SK-N-DZ (cell line): ENCODE results near the gene MRPS25. TPM values are rescaled to one million over a fixed set of nuclear protein-coding genes. Genes with fewer than 3 reads are reported as not detected.
A peak's percentile ranks its signal among the peaks of the same experiment; 100 is the strongest.

Experiments used
- DNase-seq: peaks from one replicate; pipeline ENCODE4 v3.0.0-alpha.2; 2015; ENCODE audit warnings: low spot score
- polyA plus RNA-seq, 2 experiments: library from polyadenylated mRNA; depleted of rRNA; stranded (reverse); fragments of >200 nt; gene quantifications; 2 replicates each; pipeline ENCODE4 v1.2.3, GENCODE V29; 2014

MRPS25 gene
- polyA plus RNA-seq (2014; cell fraction: cytosol; rRNA removed): 68.5 and 74.3 TPM in 2 replicates
- polyA plus RNA-seq (2014; cell fraction: nucleus; rRNA removed): 130 and 216 TPM in 2 replicates

DNA sequence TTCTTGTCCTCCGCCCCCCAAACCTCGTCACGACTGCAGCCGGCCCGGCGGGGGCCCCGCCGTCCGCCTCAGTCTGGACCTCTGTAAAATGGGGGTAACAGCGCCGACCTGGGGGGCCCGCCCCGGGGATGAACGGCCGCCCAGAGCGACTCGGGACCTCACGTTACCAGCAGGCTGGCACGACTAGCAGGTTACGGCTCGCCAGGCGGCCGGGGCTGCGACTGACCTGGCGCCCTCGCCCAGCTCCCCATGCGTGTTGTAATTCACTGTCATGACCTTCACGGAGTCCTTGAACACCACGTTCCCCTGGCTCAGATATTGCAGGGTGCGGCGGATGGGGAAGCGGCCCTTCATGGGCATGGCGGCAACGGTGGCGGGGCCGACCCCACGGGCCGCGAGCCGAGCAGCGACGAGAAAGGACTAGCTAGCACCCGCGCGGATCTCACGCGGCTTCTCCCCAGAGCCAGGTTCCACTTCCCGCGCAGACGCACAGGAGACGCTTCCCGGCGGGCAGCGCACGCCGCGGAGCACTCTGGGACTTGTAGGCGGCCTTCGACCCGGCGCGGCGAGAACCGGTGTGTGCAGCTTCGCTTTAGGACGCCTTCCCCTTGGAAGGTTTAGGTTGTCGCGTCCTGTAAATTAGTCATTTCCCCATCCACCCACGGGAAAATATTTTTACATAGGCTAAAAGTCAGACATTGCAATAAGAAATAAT, at the start of gene MRPS25:
MRPS25 (minus strand) TSS at position 481 of the 715 bp plus-strand sequence; CDS start at position 360, 121 bp downstream.
- peak; percentile 93 for DNase-seq

DNA sequence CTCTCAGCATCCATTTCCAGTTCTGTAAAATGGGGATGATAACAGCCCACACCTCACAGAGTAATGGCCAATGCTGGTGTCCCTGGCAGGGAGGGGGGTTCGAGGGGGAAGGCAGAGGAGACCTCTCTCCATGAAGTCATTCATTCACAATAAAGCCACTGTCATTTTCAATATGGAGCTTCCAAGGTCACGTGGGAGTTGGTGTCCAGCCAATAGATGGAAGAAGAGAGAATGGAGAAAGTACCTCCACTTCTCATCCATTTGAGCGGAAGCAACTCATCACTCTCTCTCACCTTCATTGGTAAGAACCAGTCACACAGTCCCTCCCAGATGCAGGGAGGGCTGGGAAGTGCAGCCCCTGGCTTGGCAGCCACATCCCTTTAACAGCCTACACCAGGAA, 48.8 kb upstream of the MRPS25 start:
- no peak for DNase-seq

DNA sequence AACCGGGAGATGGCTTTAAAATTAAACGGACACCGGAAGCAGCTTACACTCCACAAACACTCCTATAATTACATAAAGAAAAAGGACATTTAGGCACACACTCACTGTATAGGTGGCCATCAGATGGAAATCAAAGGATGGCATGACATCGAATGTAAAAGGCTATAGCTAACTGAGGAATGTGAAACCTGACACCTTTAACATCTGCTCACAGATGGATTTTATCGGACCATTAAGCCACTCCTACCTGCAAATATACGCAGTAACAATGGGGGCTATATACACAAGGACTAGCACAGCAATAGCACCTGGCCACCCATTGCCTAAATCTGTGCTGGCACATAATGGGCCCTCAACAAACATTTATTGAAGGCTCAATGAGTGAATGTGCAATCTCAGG, 48.4 kb upstream of the MRPS25 start:
- DNase-seq: peak; percentile 56

DNA sequence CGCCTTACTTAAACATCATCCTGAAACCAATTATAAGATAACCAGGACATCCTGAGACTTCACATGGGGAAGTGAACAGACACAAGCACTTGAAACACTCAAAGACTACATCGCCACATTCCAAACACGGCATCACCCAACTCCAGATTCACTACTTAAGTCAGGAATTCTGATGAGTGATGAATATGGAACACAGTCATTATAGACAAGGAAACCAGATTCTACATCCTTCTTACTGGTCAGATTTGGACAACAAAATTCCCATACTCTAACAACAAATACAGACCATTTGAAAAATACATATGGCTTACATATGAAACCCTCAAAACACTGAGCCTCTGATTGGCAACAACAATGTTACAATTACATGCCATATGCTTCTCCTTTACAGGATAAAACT, 46.9 kb upstream of the MRPS25 start:
- DNase-seq: no peak

DNA sequence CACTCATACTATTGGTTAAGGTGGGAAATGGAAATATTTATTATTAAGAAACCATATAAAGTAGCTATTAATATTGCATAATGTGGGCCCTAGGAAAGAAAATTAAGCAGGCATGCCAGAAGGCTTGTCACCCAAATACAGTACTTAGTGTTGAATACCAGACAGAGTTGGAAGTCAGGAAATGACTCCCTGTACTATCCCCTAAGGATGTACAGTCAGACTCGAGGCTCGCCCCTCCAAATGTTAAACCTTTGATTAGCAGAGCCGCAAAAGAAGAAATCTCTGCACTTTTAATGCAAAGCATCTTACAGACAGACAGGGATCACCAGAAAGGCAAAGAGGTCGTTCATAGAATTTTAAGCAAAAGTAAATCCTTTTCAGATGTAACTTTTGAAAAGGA, 45.1 kb upstream of the MRPS25 start:
- no peak for DNase-seq

DNA sequence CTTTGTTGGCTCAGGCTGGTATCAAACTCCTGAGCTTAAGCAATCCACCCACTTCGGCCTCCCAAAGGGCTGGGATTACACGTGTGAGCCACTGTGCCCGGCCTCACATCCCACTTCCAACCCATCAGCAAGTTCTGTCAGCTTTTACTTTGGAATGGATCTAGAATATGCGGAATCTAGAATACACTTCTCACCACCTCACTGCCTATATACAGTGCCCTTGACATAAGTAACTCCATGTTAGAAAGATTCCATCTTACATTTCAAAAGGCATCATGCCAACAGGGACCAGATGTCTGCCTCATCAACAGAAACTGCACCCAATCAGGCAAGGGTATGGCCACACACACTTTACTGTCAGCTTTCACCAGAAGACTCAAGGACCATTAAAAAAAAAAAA, 43.8 kb upstream of the MRPS25 start:
- DNase-seq: no peak

DNA sequence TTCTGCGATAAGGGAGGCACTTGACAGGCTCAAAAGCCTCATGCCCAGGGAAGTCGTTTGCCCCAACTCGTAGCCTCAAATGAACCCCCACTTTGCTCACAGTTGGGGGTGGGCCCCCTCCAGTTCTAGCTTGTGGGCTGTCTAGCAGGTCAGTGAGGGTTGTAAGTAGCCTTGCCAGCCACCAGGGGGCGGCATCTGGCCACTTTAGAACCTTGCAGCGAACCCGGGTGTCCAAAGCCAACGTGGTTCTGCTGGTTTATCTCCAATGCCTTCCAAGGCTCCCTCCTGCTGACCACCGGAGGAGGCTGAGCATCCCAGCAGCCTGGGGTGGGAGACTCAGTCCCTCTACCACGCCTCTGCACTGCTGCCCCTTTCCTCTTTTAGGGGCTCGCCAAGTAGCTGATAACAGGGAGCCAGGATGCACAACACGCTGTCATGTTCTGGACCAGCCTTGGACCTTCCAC, 43.0 kb upstream of the MRPS25 start:
- DNase-seq: peak; percentile 85

DNA sequence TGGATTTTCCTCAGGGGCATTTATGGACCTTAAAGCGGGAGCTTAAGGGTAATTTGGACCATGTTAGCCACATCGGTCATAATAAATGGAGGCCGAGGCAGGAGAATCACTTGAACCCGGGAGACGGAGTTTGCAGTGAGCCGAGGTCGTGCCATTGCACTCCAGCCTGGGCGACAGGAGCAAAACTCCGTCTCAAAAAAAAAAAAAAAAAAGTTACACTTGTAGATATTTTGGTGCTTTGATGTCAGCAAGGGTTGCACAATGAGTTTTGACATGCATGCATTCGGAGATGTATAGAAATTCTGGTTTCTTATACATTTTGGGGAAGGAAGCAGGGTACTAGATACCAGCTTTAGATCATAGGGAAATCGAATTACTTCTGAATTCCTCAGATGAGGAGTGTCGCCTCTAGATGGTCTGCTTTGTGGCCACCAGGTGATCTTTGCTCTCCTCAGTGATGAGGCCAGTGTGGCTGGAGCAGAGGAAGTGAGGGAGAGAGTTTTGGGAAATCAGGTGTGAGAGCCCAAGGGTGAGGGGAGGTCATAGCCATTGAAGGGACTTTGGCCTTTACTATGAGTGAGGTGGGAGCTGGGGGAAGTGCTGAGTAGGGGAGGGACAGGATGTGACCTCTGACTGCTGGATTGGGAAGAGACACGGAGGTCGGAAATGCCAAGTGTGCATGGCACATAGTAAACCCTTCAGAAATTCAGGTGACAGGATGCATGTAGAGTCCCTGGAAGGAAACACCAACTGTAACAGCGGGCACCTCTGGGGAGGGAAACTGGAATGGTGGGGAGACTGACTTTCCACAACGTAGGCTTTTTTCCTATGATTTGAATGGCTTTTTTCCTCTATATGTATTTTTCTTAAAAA, 42.2 kb upstream of the MRPS25 start:
- no peak for DNase-seq

DNA sequence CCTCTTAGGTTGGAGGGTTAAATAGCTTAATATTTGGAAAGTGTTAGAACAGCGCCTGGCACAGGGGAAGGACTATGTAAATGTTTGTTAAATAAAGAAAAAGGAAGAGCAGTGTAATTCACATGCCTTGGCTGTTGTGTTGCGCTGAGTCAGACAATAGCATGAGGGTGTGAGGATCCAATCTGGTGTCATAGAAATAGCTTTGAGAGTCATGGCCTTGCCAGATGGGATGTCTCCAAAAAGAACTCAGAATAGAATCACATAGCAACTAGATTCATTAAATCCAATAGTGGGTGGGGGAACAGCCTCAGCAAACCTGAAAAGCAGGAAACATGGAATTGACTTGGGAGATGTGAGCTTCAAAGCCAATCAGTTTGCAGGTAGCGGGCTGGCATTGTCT, 37.7 kb upstream of the MRPS25 start:
- no peak for DNase-seq

DNA sequence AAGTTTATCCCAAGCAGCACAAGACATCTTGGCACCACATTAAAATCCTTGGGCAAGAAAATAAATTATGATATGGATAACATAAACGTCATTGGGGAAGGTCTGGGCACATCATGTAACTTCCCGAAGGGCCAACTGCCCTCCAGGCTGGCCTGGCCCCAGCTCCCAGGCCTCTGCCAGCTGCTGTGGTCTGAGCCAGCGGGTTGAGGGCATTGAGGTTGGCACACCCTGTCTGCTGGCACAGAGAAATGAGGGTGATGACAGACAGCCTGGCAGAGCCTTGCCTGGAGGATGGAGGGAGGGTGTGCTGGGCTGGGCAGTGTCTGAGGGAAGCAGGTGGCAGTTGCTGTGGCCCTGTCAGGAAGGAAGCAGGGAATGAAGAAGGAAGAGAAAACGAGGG, 37.1 kb upstream of the MRPS25 start:
- DNase-seq: no peak

DNA sequence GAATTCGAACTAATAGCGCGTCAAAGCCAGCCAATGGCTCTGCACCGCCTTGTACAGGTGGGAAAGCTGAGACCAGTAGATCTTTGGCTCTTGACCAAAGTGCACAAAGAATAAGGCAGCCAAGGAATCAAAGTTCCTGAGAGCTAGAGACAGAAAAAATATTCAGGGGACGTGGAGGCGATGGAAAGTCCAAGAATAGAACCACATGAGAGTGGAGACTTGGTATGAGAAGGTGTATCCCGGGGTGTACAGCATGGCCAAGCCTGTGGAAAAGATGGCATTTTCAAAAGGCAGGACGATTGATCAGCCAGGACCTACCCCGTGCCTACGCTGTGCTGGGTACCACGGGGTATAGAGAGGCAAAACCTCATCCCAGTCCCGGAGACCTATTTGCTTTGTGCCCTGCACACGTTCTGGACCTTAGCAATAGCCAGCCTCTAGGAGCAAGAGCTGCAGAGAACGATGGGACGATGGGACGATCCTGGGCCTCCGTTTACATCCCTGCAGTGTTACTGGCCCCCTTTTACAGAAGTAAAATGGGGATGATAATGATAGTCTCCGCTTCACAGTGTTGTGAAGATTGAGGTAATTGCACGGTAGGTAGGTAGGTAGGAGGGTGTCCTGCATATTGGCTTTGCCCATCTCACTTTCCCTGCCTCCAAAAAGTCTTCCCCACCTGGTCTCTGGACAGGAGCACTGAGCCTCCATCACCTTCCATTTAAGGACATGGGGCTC, 34.4 kb upstream of the MRPS25 start:
- no peak for DNase-seq

DNA sequence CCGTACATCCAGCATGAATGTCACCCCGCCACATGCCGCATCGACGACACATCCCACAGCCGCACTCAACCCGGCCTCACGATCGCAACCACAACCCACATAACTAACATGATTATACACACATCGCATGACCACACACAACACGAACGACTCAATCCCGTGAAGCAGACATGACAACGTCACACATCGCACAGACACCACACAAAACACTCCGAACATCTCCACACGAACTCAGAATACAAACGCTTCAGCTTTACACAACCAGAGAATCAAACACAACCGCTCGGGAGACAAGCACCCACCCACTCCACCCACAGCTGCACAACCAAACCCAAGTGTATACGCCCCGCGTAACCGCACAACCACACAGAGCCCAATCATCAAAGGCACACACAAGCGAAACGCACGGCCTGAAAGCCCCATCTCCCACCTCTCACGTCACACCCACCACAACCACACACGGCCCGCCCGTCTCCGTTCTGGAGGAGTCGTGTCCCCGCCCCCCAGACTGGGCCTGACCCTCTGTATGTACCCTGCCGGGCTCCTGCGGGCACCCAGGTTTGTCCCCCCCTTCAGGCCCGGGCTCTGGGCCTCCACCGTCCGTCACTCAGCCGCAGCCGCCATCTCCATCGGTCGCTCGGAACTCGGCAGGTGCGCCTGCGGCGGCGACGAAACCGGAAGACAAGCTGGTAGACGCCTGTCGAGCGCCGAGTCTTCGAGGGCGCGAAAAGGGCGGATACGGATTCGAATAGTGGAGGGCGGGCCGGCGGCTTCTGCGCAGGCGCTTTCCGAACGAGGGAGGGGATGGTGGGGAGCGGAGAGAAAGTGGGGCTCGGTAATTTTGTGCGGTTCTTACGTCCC, 33.6 kb upstream of the MRPS25 start, which contains the start of gene RBSN:
RBSN (minus strand) TSS at position 646 of the 861 bp plus-strand sequence. CDS start 3,028 bp downstream, outside the sequence.
- DNase-seq: peak; percentile 95

DNA sequence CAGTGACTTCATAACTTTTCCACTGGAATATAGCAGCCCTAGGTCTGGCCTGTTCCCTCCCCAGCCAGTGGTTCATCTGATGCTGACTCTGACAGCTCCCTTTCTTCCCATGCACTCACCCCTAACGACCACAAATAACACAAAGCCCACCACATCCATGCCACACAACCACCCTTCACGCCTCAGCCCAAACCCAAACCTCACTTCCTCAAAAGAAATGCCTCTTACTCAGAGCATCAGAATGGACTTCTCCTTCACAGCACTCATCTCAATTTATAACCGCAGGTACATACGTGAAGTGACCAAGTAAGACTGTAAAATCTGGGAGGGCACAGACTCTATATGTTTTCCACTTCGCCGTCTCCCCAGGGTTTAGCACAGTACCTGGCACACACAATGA, 32.8 kb upstream of the MRPS25 start:
- DNase-seq: no peak

DNA sequence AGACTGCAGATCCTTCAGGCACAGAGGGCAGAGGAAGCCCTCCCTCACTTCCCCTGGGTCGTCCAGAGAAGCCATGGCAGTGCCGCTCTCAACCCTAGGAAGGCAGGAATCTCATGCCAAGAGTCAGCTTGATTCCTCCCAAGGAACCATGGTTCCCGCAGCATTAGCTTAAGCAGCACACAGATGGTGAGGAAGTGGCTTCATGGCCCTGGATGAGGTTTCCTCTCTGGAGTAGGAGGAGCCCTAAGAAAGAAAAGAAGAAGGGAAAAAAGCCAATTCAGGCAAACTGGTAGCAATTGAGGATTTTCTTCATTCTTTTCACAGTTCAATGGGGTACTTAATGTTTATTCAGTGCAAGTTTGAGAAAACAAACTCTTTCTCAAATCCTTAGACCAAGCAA, 30.9 kb upstream of the MRPS25 start:
- no peak for DNase-seq

DNA sequence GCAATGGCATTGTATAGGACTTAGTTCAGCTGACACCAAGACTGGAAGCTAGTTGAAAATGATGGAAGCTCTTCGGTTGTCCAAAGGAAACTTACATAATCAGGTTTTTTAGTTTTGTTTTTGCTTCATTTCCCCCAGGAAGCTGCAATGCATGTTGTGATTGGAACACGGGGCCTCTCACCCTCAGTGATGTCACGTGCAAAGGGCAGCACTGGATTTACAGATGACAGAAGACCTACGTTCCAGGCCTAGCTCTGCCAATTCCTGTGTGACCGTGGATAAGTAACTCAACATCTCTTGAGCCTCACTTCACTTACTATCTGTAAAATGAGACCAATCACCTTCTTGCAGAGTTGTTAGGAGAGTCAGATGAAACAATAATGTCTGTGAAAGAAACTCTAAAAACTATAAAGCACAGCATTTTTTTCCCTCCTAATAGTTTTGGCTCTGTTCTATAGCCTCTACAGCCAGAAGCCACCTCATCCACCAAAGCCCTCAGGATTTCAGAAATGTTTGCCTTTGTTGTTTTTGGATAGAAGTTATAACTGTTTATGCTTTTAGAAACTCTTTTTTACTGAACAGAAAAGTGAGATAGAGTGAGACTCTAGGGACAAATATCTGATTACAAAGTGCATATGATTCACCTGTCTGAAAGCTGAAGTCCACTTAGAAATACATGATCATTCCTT, 29.2 kb upstream of the MRPS25 start:
- no peak for DNase-seq

DNA sequence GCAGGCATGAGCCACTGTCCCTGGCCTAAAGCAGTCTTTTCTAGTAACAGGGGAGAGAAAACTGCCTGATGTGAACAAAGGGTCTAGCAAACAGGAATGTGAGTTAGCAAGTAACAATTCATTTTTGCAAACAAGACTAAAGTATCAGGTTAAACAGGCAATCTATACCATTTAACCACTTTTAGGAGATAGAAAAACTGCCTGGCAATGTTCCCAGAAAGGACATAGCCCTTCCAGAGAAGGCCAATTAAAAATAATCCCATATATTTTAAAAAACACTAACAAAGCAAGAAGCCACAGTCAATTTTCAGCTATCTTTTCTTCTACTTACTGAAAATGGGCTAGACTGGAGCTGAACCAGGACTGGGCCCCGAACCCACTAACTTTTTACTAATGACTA, 27.6 kb upstream of the MRPS25 start:
- no peak for DNase-seq

DNA sequence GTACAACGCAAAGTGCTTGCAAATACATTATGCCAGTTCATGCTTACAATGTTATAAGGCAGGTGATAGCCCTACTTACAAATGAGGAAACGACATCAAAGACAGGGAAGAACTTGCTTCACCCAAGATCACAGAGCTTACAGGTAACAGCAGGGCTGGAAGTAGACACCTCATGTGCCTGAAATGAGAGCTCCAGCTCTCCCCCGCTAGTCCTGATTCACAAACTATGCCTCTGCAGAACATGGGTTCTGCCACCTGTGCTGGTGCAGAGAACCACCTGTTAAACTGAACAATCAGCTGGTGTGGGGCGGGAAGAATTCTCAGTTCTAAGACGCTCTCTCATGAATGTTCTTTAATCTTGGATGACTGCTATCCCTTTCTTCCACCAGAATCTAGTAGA, 26.5 kb upstream of the MRPS25 start:
- no peak for DNase-seq

DNA sequence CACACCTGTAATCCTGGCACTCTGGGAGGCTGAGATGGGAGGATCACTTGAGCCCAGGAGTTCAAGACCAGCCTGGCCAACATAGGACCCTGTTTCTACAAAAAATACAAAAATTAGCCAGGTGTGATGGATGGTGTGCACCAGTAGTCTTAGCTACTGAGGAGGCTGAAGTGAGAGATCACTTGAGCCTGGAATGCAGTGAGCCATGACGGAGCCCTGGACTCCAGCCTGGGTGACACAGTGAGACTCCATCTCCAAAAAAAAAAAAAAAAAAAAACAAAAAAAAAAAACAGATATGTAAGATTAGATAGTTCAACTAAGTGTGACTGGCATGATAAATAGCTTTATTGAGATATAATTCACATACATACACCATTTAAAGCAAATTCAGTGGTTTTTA, 24.1 kb upstream of the MRPS25 start:
- DNase-seq: no peak

DNA sequence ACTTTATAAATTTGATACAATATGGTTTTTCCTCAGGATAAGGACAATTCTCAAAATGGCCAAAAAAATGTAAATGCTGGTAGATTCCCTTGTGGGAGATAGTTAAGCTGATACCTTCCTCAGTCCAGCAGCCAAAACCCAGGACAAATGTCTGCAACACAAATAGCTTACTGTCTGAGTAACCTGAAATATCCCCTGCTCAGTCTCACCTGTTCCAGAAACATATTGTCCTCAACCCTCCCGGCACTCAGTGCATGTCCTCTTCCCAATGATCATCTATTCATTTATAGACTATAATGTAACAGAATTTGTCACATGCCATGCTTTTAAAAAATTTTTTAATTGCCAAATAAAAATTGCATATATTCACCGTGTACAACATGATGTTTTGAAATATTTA, 21.6 kb upstream of the MRPS25 start:
- DNase-seq: no peak

DNA sequence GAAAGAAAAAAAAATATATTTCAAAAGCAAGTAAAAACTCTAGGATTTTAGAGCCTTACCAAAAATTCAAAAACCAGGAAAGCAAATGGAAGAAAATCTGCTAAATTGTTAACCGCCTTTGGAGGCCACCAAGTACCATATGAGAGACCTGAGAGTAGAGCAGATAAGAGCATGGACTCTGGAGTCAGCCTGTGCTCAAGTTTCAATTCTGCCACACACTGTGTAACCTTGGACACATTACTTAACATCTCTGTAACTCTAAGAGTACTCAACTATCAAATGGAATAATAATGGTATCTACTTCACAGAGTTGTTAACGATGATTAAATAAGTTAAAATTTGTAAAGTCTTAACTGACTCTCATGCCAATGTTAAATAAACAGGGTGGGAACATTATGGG, 21.1 kb upstream of the MRPS25 start:
- no peak for DNase-seq
